ENCODE data around the gene CASZ1. TPM values are rescaled to one million over a fixed set of nuclear protein-coding genes. Genes with fewer than 3 reads are reported as not detected.

Gene CASZ1
- total and polyA plus RNA-seq, 10 of the 15 experiments (the other 5 are each of a cell fraction or from before 2014, with no cell fraction given) = 0.52 to 9.8 (median 3.7) TPM

- Histone ChIP-seq H3K27me3 (replicated peaks in 1 of 2; ENCODE audit: control insufficient read depth in 2 of 2, insufficient read depth in 2 of 2, low read length in 1 of 2) (no peaks in the 10 kb centered on the region), H4K20me1 (ENCODE audit: control insufficient read depth, insufficient read depth) (no peaks in the 10 kb centered on the region), H3K36me3 (ENCODE audit: control insufficient read depth in 2 of 2, insufficient read depth in 2 of 2, low read length in 1 of 2) (peaks cover 2 to 3% of the 10 kb centered on the region in 2 experiments; a peak in 2 of 4 replicates), H3K27ac (ENCODE audit: control insufficient read depth, insufficient read depth) (no peak overlapping the region), H3K9ac (ENCODE audit: control insufficient read depth, insufficient read depth, low read length) (no peak overlapping the region), H3K9me3 (replicated peaks; ENCODE audit: control insufficient read depth, insufficient read depth, low read length) (no peaks in the 10 kb centered on the region), H2AFZ (ENCODE audit: control insufficient read depth, low read depth, low read length) (no peak overlapping the region), H3K79me2 (ENCODE audit: control insufficient read depth, insufficient read depth, low read length) (no peaks in the 10 kb centered on the region), H3K4me2 (ENCODE audit: control insufficient read depth, insufficient read depth) (no peak overlapping the region), H3K4me3 (no peak overlapping the region), H3K4me1 (ENCODE audit: control insufficient read depth, insufficient read depth, low read length) (no peaks in the 10 kb centered on the region)
- ChIA-PET CTCF (no interaction called here), SMC1A (ENCODE audit: uncharacterized antibody, unreplicated experiment) (no interaction called here), RAD21 (ENCODE audit: unreplicated experiment) (no interaction called here), POLR2A (no interaction called here)
- TF ChIP-seq PAX8 (IDR thresholded peaks at IDR 0.05) = no peak
- TF ChIP-seq RAD21 (IDR thresholded peaks at IDR 0.05; ENCODE audit: insufficient read depth, low read depth, low read length) = no peak
- no peak for TF ChIP-seq CBFB (IDR thresholded peaks at IDR 0.05; ENCODE audit: low read depth)
- TF ChIP-seq BACH1 (IDR thresholded peaks at IDR 0.05; ENCODE audit: borderline replicate concordance) = no peak
- no peak for TF ChIP-seq IRF3 (IDR thresholded peaks at IDR 0.05)
- no peak for TF ChIP-seq NBN (IDR thresholded peaks at IDR 0.05)
- no peak for TF ChIP-seq EGR1 (IDR thresholded peaks at IDR 0.05; ENCODE audit: borderline replicate concordance in 1 of 2, low read depth in 2 of 2, low read length in 2 of 2)
- WGBS (ENCODE audit: insufficient coverage, insufficient replicate concordance, low lambda C conversion rate, missing lambda C conversion rate) = 94% methylated on average over 20 of the region's 20 CpGs
- no peak for ATAC-seq
- DNase-seq (ENCODE audit: low read depth, low spot score) = no peak
- in situ Hi-C loops (cut with MboI) = no loop called here
- intact Hi-C loops (cut with micrococcal nuclease; ENCODE audit: unreplicated experiment) = no loop called here
- FAIRE-seq = no peak
- BruUV-seq (replicated peaks) = no TSS peak
Observed at GRCh38 chr1:10631121-10631810, 165.2 kb downstream of the CASZ1 start.
